H9 (cell line): Measurements from ENCODE around the gene ISY1. TPM values are rescaled to one million over a fixed set of nuclear protein-coding genes. Genes with fewer than 3 reads are reported as not detected.

Experiments used
- DNase-seq: peaks from one replicate; pipeline ENCODE4 v3.0.0-alpha.2; 2017
- H2AFZ ChIP-seq: one replicate; pipeline ENCODE4 v1.6.1; 2013; ENCODE audit warnings: mild to moderate bottlenecking, low read length, control low read depth, moderate library complexity
- H2AK5ac ChIP-seq: 2 replicates; pipeline ENCODE4 v1.6.1; 2013; ENCODE audit warnings: low read length, control low read depth, mixed read lengths; ENCODE audit not compliant: insufficient read length
- H2BK120ac ChIP-seq: one replicate; pipeline ENCODE4 v1.6.1; 2013; ENCODE audit warnings: low read depth, mild to moderate bottlenecking, low read length, control low read depth, inconsistent platforms; ENCODE audit not compliant: poor library complexity, severe bottlenecking
- H2BK12ac ChIP-seq: 2 replicates; pipeline ENCODE4 v1.6.1; 2013; ENCODE audit warnings: low read length, control low read depth, mixed read lengths, low read depth; ENCODE audit not compliant: insufficient read length
- H2BK15ac ChIP-seq: 2 replicates; pipeline ENCODE4 v1.6.1; 2013; ENCODE audit warnings: low read depth, low read length, control low read depth
- H2BK20ac ChIP-seq: one replicate; pipeline ENCODE4 v1.6.1; 2013; ENCODE audit warnings: low read depth, mild to moderate bottlenecking, low read length, control low read depth, inconsistent platforms; ENCODE audit not compliant: poor library complexity, severe bottlenecking
- H2BK5ac ChIP-seq: 2 replicates; pipeline ENCODE4 v1.6.1; 2013; ENCODE audit warnings: low read length, control low read depth, mixed read lengths; ENCODE audit not compliant: insufficient read length
- H3K14ac ChIP-seq: 2 replicates; pipeline ENCODE4 v1.6.1; 2013; ENCODE audit warnings: low read length, control low read depth; ENCODE audit not compliant: insufficient read depth
- H3K18ac ChIP-seq: 2 replicates; pipeline ENCODE4 v1.6.1; 2013; ENCODE audit warnings: low read depth, mild to moderate bottlenecking, mixed read lengths, low read length, control low read depth; ENCODE audit not compliant: insufficient read length
- H3K23ac ChIP-seq: 2 replicates; pipeline ENCODE4 v1.6.1; 2013; ENCODE audit warnings: low read length, control low read depth, mixed read lengths, low read depth; ENCODE audit not compliant: insufficient read length
- H3K23me2 ChIP-seq: 2 replicates; pipeline ENCODE4 v1.6.1; 2013; ENCODE audit warnings: low read depth, mild to moderate bottlenecking, mixed read lengths, low read length, control low read depth; ENCODE audit not compliant: insufficient read length, poor library complexity, severe bottlenecking
- H3K27ac ChIP-seq: 2 replicates; pipeline ENCODE4 v1.5.1; 2013; ENCODE audit warnings: low read length, control low read depth, mixed read lengths, low read depth; ENCODE audit not compliant: insufficient read length
- H3K27me3 ChIP-seq: 2 replicates; pipeline ENCODE4 v1.6.1; 2013; ENCODE audit warnings: low read length, control low read depth, inconsistent platforms; ENCODE audit not compliant: insufficient read depth
- H3K4ac ChIP-seq: 2 replicates; pipeline ENCODE4 v1.6.1; 2013; ENCODE audit warnings: low read depth, mild to moderate bottlenecking, control low read depth, inconsistent platforms, low read length, moderate library complexity
- H3K4me1 ChIP-seq: 2 replicates; pipeline ENCODE4 v1.6.1; 2013; ENCODE audit warnings: low read length, control low read depth, inconsistent platforms; ENCODE audit not compliant: insufficient read depth
- H3K4me2 ChIP-seq: 2 replicates; pipeline ENCODE4 v1.6.1; 2013; ENCODE audit warnings: low read length, control low read depth, mixed read lengths; ENCODE audit not compliant: insufficient read length, insufficient read depth
- H3K56ac ChIP-seq: 2 replicates; pipeline ENCODE4 v1.6.1; 2013; ENCODE audit warnings: low read depth, mild to moderate bottlenecking, mixed read lengths, low read length, control low read depth; ENCODE audit not compliant: insufficient read length
- H3K79me1 ChIP-seq: 2 replicates; pipeline ENCODE4 v1.6.1; 2013; ENCODE audit warnings: low read depth, mild to moderate bottlenecking, moderate library complexity, low read length, control low read depth, inconsistent platforms; ENCODE audit not compliant: insufficient read depth, poor library complexity, severe bottlenecking
- H3K79me2 ChIP-seq: 2 replicates; pipeline ENCODE4 v1.6.1; 2013; ENCODE audit warnings: low read length, control low read depth, inconsistent platforms; ENCODE audit not compliant: insufficient read depth
- H3K9ac ChIP-seq: 2 replicates; pipeline ENCODE4 v1.6.1; 2013; ENCODE audit warnings: low read length, control low read depth, mixed read lengths; ENCODE audit not compliant: insufficient read length; ENCODE audit errors: extremely low read depth
- H3K9me3 ChIP-seq: one replicate; pipeline ENCODE4 v1.6.1; 2013; ENCODE audit warnings: low read depth, low read length, inconsistent platforms; ENCODE audit not compliant: control insufficient read depth
- H3T11ph ChIP-seq: one replicate; pipeline ENCODE4 v1.6.1; 2013; ENCODE audit warnings: mild to moderate bottlenecking, low read length, control low read depth, inconsistent platforms
- H4K20me1 ChIP-seq: one replicate; pipeline ENCODE4 v1.6.1; 2013; ENCODE audit not compliant: control insufficient read depth, insufficient read length, insufficient read depth
- H4K5ac ChIP-seq: 2 replicates; pipeline ENCODE4 v1.6.1; 2013; ENCODE audit warnings: low read depth, mild to moderate bottlenecking, mixed read lengths, low read length, control low read depth; ENCODE audit not compliant: insufficient read length
- H4K8ac ChIP-seq: replicated peaks from 2 replicates; pipeline ENCODE4 v1.6.1; 2013; ENCODE audit warnings: low read length, control low read depth, mixed read lengths, low read depth; ENCODE audit not compliant: insufficient read length
- H4K91ac ChIP-seq: 2 replicates; pipeline ENCODE4 v1.6.1; 2013; ENCODE audit warnings: low read depth, mild to moderate bottlenecking, moderate library complexity, mixed read lengths, low read length, control low read depth; ENCODE audit not compliant: insufficient read length
- H3K27ac Mint-ChIP-seq, 3 experiments: 2 replicates in 2 of 3; 3 replicates in 1 of 3; pipeline ENCODE4 v1.8.0; 2020 to 2021; ENCODE audit warnings: mixed read lengths in 3 of 3, mild to moderate bottlenecking in 1 of 3, moderate library complexity in 1 of 3
- H3K27me3 Mint-ChIP-seq: 2 replicates; pipeline ENCODE4 v1.8.0; 2021; ENCODE audit warnings: low read depth, mild to moderate bottlenecking, moderate library complexity, mixed read lengths
- H3K36me3 Mint-ChIP-seq, 3 experiments: 2 replicates in 2 of 3; 3 replicates in 1 of 3; pipeline ENCODE4 v1.8.0; 2020 to 2021; ENCODE audit warnings: low read depth in 3 of 3, mixed read lengths in 3 of 3; ENCODE audit not compliant: insufficient read depth in 1 of 3
- H3K4me1 Mint-ChIP-seq, 2 experiments: 2 replicates each; pipeline ENCODE4 v1.8.0; 2020; ENCODE audit warnings: mixed read lengths in 2 of 2
- H3K4me3 Mint-ChIP-seq, 2 experiments: 2 replicates in 1 of 2; 3 replicates in 1 of 2; pipeline ENCODE4 v1.8.0; 2020 to 2021; ENCODE audit warnings: mild to moderate bottlenecking in 2 of 2, mixed read lengths in 2 of 2, moderate library complexity in 1 of 2
- H3K9me3 Mint-ChIP-seq, 2 experiments: 2 replicates in 1 of 2; 3 replicates in 1 of 2; pipeline ENCODE4 v1.8.0; 2020; ENCODE audit warnings: mild to moderate bottlenecking in 2 of 2, mixed read lengths in 2 of 2, moderate library complexity in 1 of 2
- WGBS: extraction: QIAGEN DNeasy Blood & Tissue Kit; methylation state at CpG from one replicate; pipeline ENCODE4 v1.1.7; 2013; ENCODE audit warnings: missing lambda C conversion rate, low lambda C conversion rate, mixed read lengths; ENCODE audit not compliant: insufficient read length; ENCODE audit errors: extremely low coverage; 5-methylcytosine and 5-hydroxymethylcytosine counted together
- total RNA-seq: library from RNA; stranded (reverse); gene quantifications from 2 replicates; pipeline ENCODE4 v1.2.1, GENCODE V29; 2021
- TF ChIP-seq, protein P1 (sequence below): fragments of 200-600 bp; sonication (generic); conservative IDR thresholded peaks from 3 replicates; pipeline ENCODE4 v1.8.0; 2021; ENCODE audit warnings: antibody characterized with exemption, mild to moderate bottlenecking

The ISY1 gene
- total RNA-seq, 1 experiment from 2014 or later, result 28.1 TPM

DNA sequence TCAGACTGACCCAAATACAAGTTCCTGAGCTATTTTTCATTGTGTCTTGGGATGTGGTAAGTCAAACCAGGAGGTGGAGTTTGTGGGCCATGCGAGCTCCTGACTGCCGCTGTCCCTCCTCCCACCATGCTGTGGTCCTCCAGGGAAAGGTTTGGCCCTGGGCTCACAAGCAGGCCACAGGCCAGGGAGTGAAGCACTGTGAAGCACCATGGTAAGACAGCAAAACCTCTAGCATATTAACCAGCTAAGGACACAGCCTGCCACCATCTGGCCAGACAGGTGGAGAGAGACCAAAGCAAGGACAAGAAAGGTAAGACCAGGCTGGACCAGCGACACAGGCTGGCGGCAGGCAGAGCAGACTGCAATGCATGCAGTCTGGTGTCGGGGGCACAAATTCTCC, 54.5 kb downstream of the ISY1 start:
- H3K23ac ChIP-seq, result no peak overlapping the region
- H2AFZ ChIP-seq, result no peak overlapping the region
- no peaks in the 10 kb centered on the region; a peak in 1 of 4 replicates for H3K4me1 Mint-ChIP-seq
- peaks cover 4 to 9% (median 6%) of the 10 kb centered on the region in 3 experiments; a peak in 5 of 7 replicates for H3K36me3 Mint-ChIP-seq
- H2BK12ac ChIP-seq, result no peak overlapping the region
- TF ChIP-seq, protein P1, sequence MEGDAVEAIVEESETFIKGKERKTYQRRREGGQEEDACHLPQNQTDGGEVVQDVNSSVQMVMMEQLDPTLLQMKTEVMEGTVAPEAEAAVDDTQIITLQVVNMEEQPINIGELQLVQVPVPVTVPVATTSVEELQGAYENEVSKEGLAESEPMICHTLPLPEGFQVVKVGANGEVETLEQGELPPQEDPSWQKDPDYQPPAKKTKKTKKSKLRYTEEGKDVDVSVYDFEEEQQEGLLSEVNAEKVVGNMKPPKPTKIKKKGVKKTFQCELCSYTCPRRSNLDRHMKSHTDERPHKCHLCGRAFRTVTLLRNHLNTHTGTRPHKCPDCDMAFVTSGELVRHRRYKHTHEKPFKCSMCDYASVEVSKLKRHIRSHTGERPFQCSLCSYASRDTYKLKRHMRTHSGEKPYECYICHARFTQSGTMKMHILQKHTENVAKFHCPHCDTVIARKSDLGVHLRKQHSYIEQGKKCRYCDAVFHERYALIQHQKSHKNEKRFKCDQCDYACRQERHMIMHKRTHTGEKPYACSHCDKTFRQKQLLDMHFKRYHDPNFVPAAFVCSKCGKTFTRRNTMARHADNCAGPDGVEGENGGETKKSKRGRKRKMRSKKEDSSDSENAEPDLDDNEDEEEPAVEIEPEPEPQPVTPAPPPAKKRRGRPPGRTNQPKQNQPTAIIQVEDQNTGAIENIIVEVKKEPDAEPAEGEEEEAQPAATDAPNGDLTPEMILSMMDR, result no peak
- no peaks in the 10 kb centered on the region for H3K27me3 Mint-ChIP-seq
- no CpG with 5 or more reads among the region's 5 CpGs for WGBS
- no peak overlapping the region for H3K4me2 ChIP-seq
- DNase-seq, result no peak
- H4K8ac ChIP-seq, result no peak overlapping the region
- no peaks in the 10 kb centered on the region for H3K79me1 ChIP-seq
- no peak overlapping the region for H2BK15ac ChIP-seq
- no peak overlapping the region for H3K27ac Mint-ChIP-seq
- no peak overlapping the region for H3K18ac ChIP-seq
- no peak overlapping the region for H3K9ac ChIP-seq
- no peaks in the 10 kb centered on the region for H3K9me3 Mint-ChIP-seq
- H3K56ac ChIP-seq, result no peak overlapping the region
- no peak overlapping the region for H2BK5ac ChIP-seq
- H3K4ac ChIP-seq, result no peak overlapping the region
- no peaks in the 10 kb centered on the region for H3K9me3 ChIP-seq
- H2BK120ac ChIP-seq, result no peak overlapping the region
- no peak overlapping the region for H3K27ac ChIP-seq
- H3T11ph ChIP-seq, result no peak overlapping the region
- H3K23me2 ChIP-seq, result no peaks in the 10 kb centered on the region
- no peak overlapping the region for H2BK20ac ChIP-seq
- no peak overlapping the region for H3K14ac ChIP-seq
- H3K27me3 ChIP-seq, result no peaks in the 10 kb centered on the region
- H4K5ac ChIP-seq, result no peak overlapping the region
- no peak overlapping the region for H4K91ac ChIP-seq
- H3K79me2 ChIP-seq, result peaks cover 2% of the 10 kb centered on the region; the same call in 1 of the 2 replicates
- H3K4me3 Mint-ChIP-seq, result no peak overlapping the region
- no peaks in the 10 kb centered on the region for H3K4me1 ChIP-seq
- H2AK5ac ChIP-seq, result no peak overlapping the region
- no peaks in the 10 kb centered on the region for H4K20me1 ChIP-seq
